Rectal smooth muscle tissue (tissue), 1 donor: Measurements from ENCODE around the gene PHEX.

ENCODE experiments used
- H3K27ac ChIP-seq: one replicate; pipeline ENCODE4 v1.7.0; 2013; ENCODE audit warnings: low read depth, low read length, inconsistent platforms
- H3K27me3 ChIP-seq: one replicate; pipeline ENCODE4 v1.7.0; 2013; ENCODE audit warnings: low read length; ENCODE audit not compliant: control insufficient read depth, insufficient read depth
- H3K36me3 ChIP-seq: one replicate; pipeline ENCODE4 v1.7.0; 2013; ENCODE audit warnings: low read length; ENCODE audit not compliant: control insufficient read depth, insufficient read depth
- H3K4me1 ChIP-seq: one replicate; pipeline ENCODE4 v1.7.0; 2013; ENCODE audit warnings: low read length; ENCODE audit not compliant: control insufficient read depth, insufficient read depth
- H3K4me3 ChIP-seq: one replicate; pipeline ENCODE4 v1.7.0; 2013; ENCODE audit warnings: low read length
- H3K9ac ChIP-seq: one replicate; pipeline ENCODE4 v1.7.0; 2013; ENCODE audit warnings: low read length

PHEX gene

DNA sequence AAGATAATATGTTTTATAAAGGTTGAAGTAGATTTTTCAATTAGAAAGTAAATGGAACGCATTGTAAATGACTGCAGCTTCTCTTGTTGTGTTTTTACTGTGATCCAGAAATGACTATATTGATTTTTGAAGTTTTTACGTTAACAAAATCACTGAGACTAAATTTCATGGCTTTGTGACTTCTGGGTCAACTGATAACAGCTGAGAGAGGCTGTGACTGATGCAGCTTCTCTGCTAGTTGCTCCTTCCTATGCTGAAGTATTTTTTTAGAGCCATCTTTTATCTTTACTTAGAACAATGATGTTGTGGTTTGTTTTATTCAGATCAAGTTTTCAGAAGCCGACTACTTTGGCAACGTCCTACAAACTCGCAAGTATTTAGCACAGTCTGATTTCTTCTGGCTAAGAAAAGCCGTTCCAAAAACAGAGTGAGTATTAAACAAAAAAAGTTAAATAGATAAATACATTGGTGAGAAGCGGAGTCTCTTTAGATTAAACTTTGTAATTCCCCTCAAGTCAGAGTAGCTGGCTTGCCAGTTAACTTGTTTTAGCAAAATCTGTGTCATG, 145.9 kb downstream of the PHEX start:
- Histone ChIP-seq H3K27me3 (no peaks in the 10 kb centered on the region), H3K36me3 (no peaks in the 10 kb centered on the region), H3K4me1 (no peaks in the 10 kb centered on the region), H3K9ac (no peak overlapping the region), H3K4me3 (no peak overlapping the region), H3K27ac (no peak overlapping the region)

DNA sequence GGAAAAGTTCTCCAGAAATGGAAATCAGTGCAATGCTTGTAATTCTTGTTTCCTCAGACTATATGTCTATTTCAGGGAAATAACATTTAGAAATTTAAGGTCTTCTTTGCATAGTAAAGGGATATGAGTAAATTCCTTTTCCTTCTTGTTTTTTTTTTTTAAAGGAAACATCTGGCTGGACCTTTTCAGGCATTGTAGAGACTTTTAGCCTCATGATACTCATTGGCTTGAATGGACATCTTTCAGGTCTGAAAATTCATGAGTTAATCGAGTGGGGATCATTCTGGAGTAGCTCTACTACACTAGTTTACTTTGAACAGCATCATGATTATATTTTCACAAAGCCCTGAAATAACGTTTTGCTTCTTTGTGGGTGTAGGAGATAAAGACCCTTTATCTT, 152.0 kb downstream of the PHEX start:
- Histone ChIP-seq H3K27ac (no peak overlapping the region), H3K4me3 (no peak overlapping the region), H3K4me1 (no peaks in the 10 kb centered on the region), H3K27me3 (no peaks in the 10 kb centered on the region), H3K9ac (no peak overlapping the region), H3K36me3 (no peaks in the 10 kb centered on the region)

DNA sequence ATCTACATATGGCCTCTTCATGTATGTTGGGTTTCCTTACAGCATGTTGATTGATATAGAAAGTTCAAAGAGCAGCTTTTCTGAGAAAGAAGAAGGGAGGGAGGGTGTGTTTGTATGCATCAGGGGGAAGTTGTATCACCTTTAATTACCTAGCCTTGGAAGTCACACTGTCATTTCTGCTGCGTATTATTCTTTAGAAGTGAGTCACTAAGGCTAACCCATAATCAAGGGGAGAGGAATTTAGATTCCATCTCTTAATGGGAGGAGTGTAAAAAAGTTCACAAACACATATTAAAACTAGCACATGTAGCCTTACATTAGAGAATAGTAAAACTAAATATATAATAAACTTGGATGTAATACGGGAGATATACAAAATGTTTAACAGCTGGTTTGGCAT, 154.0 kb downstream of the PHEX start:
- H3K4me3 ChIP-seq = no peak overlapping the region
- H3K4me1 ChIP-seq = no peaks in the 10 kb centered on the region
- H3K9ac ChIP-seq = no peak overlapping the region
- no peak overlapping the region for H3K27ac ChIP-seq
- H3K27me3 ChIP-seq = no peaks in the 10 kb centered on the region
- H3K36me3 ChIP-seq = no peaks in the 10 kb centered on the region

DNA sequence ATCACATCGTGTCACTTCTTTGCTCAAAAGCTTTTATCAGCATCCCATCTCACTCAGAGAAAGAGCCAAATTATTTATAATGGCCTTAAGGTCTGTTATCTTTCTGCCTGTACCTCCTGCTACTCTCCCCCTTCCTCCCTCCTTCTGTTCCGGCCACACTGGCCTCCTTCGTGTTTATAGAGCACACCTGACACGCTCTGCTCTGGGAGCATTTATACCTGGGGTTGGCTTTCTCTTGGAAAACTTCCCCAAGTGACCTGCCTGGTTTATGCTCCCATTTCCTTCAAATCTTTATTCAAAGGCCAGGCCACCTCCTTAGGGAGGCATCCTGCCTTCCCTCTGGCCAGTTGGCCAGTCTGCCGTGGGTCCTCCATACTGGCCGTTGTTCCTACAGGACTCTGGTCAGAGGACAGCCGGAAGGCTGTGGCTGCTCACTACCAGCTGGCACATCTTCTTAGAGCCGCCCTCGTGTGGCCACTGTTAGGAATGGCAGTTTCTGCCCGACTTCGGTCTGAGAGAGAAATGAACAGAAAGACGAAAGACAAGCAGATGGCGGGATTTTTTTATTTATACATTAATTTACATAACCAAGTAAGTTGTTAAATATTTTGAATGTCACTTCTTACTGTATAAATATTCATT, 160.4 kb downstream of the PHEX start:
- Histone ChIP-seq H3K4me1 (no peaks in the 10 kb centered on the region), H3K4me3 (no peak overlapping the region), H3K27me3 (no peaks in the 10 kb centered on the region), H3K36me3 (no peaks in the 10 kb centered on the region), H3K27ac (no peak overlapping the region), H3K9ac (no peak overlapping the region)

DNA sequence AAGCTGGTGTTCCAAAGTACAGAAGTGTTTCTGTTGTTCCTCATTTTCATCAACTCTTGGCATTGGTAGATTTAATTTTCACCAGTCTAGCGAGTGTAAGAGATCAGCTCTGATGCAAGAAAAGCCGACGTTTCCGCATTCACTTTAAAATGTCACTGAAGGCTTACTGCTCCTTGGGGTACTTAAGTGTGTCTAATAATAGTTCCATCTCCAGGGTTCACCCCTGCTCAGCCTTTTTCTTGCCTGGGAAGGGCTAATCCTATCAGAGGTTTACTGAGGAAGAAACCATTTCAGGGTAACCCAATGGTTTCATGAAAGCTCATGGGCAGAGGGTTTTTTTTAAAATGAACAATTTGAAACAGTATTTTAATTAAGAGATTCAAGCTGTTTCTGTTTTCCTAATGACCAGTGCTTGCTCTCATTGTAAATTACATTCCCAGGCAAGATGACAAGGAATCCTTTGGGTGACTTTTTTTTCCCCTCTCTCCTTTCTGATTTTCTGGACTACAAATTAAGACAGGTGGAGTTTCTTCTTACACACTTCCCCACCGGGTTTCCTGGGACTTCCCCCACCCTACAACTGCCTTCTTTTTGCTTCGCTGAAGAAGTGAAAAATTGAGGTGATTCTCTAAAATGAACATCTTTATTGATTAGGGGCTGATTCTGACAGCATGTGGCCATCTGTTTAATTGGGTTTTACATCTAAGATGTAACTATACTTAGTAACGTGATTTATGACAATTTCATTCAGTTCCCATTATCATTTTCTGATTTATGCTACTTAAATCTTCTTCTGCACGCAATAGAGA, 161.9 kb downstream of the PHEX start:
- Histone ChIP-seq H3K4me3 (no peak overlapping the region), H3K9ac (no peak overlapping the region), H3K27me3 (no peaks in the 10 kb centered on the region), H3K4me1 (no peaks in the 10 kb centered on the region), H3K36me3 (no peaks in the 10 kb centered on the region), H3K27ac (no peak overlapping the region)

DNA sequence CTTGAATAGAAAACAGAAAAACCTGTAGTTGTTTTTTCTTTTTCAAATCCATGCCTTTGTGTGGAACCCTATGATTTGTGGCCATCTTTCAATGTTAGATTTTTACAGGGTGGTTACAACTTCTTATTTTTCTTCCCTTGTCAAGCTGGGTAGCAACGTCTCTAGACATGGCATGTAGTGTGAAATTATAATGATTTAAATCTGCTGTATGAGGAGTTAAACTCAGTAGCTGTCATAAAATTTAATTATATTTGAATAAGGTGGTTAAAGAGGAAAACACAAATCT, 162.5 kb downstream of the PHEX start:
- no peak overlapping the region for H3K9ac ChIP-seq
- no peaks in the 10 kb centered on the region for H3K27me3 ChIP-seq
- no peaks in the 10 kb centered on the region for H3K36me3 ChIP-seq
- no peaks in the 10 kb centered on the region for H3K4me1 ChIP-seq
- no peak overlapping the region for H3K27ac ChIP-seq
- no peak overlapping the region for H3K4me3 ChIP-seq

DNA sequence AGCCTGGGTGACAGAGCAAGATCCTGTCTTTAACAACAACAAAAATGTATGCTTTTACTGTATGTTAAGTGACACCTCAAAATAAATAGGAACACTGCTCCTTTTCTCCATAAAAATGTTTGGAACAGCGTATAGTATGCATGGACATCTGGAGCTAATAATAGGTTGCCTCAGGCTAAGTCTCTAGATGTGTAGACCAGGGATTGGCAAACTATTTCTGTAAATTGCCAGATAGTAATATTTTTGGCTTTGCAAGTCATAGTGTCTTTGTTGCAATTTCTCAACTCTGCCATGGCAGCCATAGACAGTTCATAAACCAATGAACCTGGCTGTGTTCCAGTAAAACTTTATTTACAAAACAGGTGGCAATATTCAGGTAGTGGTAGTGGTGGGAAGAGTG, 164.0 kb downstream of the PHEX start:
- Histone ChIP-seq H3K36me3 (no peaks in the 10 kb centered on the region), H3K27ac (no peak overlapping the region), H3K4me3 (no peak overlapping the region), H3K4me1 (no peaks in the 10 kb centered on the region), H3K27me3 (no peaks in the 10 kb centered on the region), H3K9ac (no peak overlapping the region)

DNA sequence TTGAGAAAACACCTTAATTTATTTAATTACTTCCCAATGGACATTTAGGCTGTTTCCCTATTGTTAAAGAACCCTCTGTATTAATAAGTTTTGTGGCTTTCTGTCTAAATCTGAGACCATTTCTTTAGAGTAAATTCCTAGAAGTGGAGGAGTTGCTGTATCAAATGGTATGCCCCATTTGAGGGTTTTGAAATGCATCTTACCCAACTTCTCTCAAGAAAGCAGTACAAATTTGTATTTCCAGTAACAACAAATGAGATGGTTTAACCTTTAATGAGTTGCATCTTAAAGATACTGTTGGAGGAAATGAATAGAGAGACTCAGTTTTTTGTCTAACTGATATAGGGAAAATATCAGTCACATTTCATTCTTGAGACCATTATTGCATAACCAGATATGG, 170.1 kb downstream of the PHEX start:
- Histone ChIP-seq H3K9ac (no peak overlapping the region), H3K27ac (no peak overlapping the region), H3K4me3 (no peak overlapping the region), H3K4me1 (no peaks in the 10 kb centered on the region), H3K36me3 (no peaks in the 10 kb centered on the region), H3K27me3 (no peaks in the 10 kb centered on the region)

DNA sequence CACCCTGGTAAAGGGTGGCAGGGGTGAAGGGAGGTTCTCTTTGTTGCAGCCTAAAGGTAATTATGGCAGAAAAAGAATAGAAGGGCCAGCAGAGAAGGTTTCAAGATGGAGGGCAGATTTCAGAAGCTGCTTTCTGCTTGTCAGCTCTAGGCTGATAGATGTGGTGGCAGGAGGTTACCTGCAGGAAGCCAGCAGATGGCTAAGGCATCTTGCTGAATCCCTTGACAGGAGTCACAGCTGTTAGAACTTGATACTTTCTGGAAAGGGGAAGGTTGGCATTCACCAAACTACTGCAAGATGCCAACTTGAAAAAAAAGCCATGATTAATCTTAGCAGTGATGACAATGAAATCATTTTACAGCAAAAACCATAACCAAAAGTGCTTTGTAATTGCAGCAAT, 171.1 kb downstream of the PHEX start:
- Histone ChIP-seq H3K4me1 (no peaks in the 10 kb centered on the region), H3K27ac (no peak overlapping the region), H3K4me3 (no peak overlapping the region), H3K9ac (no peak overlapping the region), H3K36me3 (no peaks in the 10 kb centered on the region), H3K27me3 (no peaks in the 10 kb centered on the region)

DNA sequence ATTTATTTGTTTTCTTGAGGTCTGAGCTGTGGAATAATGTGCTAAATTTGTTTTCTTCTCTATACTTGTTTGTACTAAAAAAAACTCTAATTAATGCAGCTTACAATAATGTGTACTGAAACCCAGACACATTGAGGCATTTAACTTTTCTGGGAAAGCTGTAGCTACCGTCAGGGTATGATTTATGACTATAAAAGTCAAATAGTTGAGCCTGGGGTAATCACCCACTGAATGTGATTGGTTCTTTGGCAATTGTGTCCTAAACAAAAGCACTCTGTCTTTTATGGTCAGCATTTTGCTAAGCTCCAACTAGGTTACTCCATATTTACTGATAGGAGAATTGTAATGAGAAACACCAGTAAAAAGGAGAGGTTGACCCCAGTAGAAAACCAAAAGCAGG, 174.7 kb downstream of the PHEX start:
- Histone ChIP-seq H3K36me3 (no peaks in the 10 kb centered on the region), H3K4me3 (no peak overlapping the region), H3K4me1 (no peaks in the 10 kb centered on the region), H3K27ac (no peak overlapping the region), H3K9ac (no peak overlapping the region), H3K27me3 (no peaks in the 10 kb centered on the region)

DNA sequence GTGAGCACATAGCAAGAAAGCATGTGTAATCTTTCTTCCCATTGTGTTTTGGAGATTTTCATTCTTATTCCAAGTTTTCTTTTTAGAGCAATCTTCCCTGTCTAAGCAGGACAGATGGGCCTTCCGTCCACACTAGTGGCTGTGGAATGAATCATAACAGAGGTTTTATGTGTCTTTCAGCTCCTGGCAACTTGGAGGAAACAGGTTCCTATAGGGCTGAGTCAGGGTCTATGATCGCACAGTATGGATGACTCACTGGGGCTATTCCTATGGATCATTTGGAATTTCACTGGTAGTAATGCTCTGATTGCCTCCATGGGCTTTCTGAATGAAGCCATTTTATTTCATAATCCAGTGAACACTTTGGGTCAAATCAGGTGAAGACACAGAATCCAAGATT, 188.8 kb downstream of the PHEX start:
- Histone ChIP-seq H3K27me3 (no peaks in the 10 kb centered on the region), H3K27ac (no peak overlapping the region), H3K36me3 (no peaks in the 10 kb centered on the region), H3K4me1 (no peaks in the 10 kb centered on the region), H3K4me3 (no peak overlapping the region), H3K9ac (no peak overlapping the region)

DNA sequence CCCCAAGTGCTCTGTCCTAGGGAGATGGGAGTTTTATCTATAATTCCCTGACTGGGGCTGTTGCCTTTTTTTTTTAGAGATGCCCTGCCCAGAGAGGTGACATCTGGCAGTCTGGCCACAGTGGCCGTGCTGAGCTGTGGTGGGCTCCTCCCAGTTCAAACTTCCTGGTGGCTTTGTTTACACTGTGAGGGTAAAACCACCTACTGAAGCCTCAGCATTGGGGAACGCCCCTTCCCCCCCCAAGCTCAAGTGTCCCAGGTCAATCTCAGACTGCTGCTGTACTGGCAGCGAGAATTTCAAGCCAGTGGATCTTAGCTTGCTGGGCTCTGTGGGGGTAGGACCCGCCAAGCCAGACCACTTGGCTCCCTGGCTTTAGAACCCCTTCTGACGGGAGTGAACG, 202.3 kb downstream of the PHEX start:
- H3K36me3 ChIP-seq = no peaks in the 10 kb centered on the region
- no peak overlapping the region for H3K4me3 ChIP-seq
- H3K4me1 ChIP-seq = no peaks in the 10 kb centered on the region
- H3K9ac ChIP-seq = no peak overlapping the region
- H3K27ac ChIP-seq = no peak overlapping the region
- H3K27me3 ChIP-seq = no peaks in the 10 kb centered on the region

DNA sequence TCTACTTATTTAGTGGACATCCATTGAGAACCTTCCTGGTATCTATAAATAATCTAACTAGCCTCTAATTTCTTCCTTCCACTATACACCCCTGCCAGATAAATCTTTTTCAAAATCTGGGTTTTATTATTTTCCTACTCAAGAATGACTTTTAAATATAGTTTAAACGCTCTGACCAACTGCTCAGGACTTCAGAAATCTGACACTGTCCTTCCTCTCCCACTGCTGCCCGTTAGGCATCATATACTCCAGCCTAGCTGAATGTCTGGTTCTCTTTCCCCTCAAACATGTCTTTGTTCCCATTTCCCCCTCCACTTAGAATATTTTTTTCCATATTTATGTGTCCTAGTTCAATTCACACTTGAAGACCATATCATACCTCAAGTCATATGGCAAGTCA, 205.4 kb downstream of the PHEX start:
- Histone ChIP-seq H3K27ac (no peak overlapping the region), H3K36me3 (no peaks in the 10 kb centered on the region), H3K4me3 (no peak overlapping the region), H3K9ac (no peak overlapping the region), H3K27me3 (no peaks in the 10 kb centered on the region), H3K4me1 (no peaks in the 10 kb centered on the region)
